OCI-LY1 (cell line): ENCODE data around the gene FCRL5.

Experiments used
- CTCF ChIP-seq: fragments of 200-600 bp; sonication (generic), shearing (Covaris generic); IDR thresholded peaks from 2 replicates; pipeline ENCODE4 v1.5.1; 2017; ENCODE audit warnings: mild to moderate bottlenecking, antibody characterized with exemption, low read length, moderate library complexity, mixed read lengths
- EZH2 ChIP-seq: fragments of 200-600 bp; sonication (generic), shearing (Covaris generic); IDR thresholded peaks from 2 replicates; pipeline ENCODE4 v1.8.0; 2017; ENCODE audit warnings: borderline replicate concordance, mixed run types, mild to moderate bottlenecking, antibody characterized with exemption, low read length, moderate library complexity, mixed read lengths

GRCh38 chr1:157478030-157478429 lies 74.3 kb downstream of the FCRL5 start:
- no peak for TF ChIP-seq CTCF
- no peak for TF ChIP-seq EZH2
